Measurements from ENCODE around the gene SENP1.
A peak's percentile ranks its signal among the peaks of the same experiment; 100 is the strongest.

SENP1 gene

DNA sequence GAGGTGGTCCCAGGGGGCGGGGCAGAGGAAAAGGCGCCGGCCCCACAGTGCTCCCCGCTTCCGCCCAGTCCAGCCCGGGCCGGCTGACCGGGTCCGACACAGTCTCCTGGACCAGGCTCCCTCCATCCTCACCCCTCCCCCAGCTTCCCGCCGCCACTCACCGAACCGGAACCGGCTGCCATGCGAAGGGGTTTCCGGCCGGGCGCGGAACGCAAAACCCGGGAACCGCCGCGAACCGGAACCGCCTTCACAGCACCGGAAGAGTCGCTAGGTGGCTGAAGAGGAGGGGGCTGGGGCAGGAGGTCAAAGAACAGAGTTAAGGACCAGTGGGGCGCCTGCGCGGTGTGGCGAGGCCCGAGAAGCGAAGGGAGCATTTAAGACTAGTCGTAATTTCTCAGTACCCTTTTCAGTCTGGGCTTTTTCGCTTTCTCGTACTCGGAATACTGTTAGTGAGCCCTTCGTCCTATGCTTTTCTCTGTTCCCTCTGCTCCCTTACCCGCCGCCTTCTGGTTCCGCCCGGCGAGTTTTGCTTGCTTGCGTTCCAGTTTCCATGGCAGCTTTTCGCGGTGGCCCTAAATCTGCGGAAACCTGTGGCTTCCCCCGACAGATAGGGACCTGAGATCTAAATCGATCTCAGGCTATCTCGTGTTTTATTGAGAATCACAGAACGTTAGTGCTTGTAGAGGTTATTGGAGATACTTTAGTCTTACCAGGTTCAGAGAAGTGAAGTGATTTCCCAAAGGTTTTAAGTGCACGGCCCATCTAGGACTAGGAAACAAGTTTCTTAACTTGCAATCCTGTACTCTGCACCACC, at the start of gene SENP1:
Gene SENP1, minus strand, starts transcription at position 213 of the 814 bp plus-strand sequence. CDS start 4,607 bp downstream, outside the sequence.
- peaks cover 42% of the 10 kb centered on the region for H3K79me2 ChIP-seq (ENCODE audit: control insufficient read depth, insufficient read depth, low read length, unreplicated experiment)
- peak within 1 kb of the TSS; percentile 91 for H3K4me3 ChIP-seq (ENCODE audit: low read depth, low read length)
- H3K4me1 ChIP-seq (ENCODE audit: control insufficient read depth, insufficient read depth, low read length, unreplicated experiment), result peaks cover 16% of the 10 kb centered on the region
- peak within 1 kb of the TSS; percentile 92 for H2AFZ ChIP-seq (ENCODE audit: low read length, unreplicated experiment)
- no peaks in the 10 kb centered on the region for H3K36me3 ChIP-seq (ENCODE audit: insufficient read depth, low read length)
- no peaks in the 10 kb centered on the region for H3K27me3 ChIP-seq (ENCODE audit: insufficient read depth, low read length)
- peak within 1 kb of the TSS; percentile 96 for H3K27ac ChIP-seq (ENCODE audit: low read depth, low read length)

DNA sequence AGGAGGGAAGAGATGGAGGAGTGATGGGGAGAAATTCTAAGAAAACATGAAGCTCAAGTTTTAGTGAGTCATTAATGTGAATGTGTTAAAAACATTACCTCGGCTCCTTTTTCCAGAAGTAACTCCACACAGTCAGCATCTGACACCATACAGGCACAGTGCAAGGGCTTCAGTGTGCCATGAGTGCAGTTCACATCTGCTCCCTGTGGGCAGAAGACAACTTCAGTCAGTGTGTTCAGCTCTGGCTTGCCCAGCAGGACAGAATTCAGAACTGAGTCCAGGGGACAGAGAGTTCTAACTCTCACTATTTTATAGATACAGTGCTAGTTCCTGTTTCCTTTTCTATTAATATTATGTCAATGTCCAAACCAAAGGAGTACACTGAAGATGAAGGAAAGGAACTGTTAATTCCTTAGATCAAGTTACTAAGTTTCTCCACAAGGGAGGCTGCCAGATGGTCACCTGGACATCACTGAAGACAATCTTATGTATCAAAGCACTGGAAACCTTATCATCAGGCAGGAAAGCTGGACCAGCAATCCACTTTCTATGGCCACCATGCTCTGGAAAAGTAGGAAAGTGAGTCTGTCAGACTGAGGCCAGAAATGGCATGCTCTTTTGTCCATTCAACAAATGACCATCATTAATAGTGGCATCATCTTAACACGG, 45.4 kb upstream of the SENP1 start:
- Histone ChIP-seq H3K27ac (ENCODE audit: low read depth, low read length) (no peak overlapping the region), H3K4me3 (ENCODE audit: low read depth, low read length) (no peak overlapping the region), H3K27me3 (ENCODE audit: insufficient read depth, low read length) (no peaks in the 10 kb centered on the region), H3K4me1 (ENCODE audit: control insufficient read depth, insufficient read depth, low read length, unreplicated experiment) (no peaks in the 10 kb centered on the region), H2AFZ (ENCODE audit: low read length, unreplicated experiment) (no peak overlapping the region), H3K36me3 (ENCODE audit: insufficient read depth, low read length) (peaks cover 19% of the 10 kb centered on the region), H3K79me2 (ENCODE audit: control insufficient read depth, insufficient read depth, low read length, unreplicated experiment) (peaks cover 8% of the 10 kb centered on the region)

DNA sequence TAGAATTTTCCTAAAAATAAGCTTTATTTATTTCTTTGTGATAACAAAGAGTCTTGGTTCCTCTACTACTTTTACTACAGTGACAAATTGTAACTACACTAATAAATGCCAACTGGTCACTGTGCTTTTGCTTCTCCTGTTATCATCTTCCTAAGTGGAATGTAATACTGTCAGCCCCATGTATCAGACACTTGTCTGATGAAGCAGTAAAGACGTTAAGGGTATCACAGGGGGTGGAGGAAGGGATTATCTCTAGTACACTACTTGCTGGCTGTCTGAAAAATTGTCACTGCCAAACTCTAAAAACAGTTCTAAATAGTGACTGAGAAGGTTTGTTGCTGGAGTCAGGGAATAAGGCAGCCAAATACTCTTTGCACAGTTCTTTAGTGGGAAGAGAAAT, 40.1 kb upstream of the SENP1 start:
- Histone ChIP-seq H3K4me1 (ENCODE audit: control insufficient read depth, insufficient read depth, low read length, unreplicated experiment) (no peaks in the 10 kb centered on the region), H2AFZ (ENCODE audit: low read length, unreplicated experiment) (no peak overlapping the region), H3K79me2 (ENCODE audit: control insufficient read depth, insufficient read depth, low read length, unreplicated experiment) (no peaks in the 10 kb centered on the region), H3K27ac (ENCODE audit: low read depth, low read length) (no peak overlapping the region), H3K36me3 (ENCODE audit: insufficient read depth, low read length) (peaks cover 22% of the 10 kb centered on the region), H3K27me3 (ENCODE audit: insufficient read depth, low read length) (no peaks in the 10 kb centered on the region), H3K4me3 (ENCODE audit: low read depth, low read length) (no peak overlapping the region)

DNA sequence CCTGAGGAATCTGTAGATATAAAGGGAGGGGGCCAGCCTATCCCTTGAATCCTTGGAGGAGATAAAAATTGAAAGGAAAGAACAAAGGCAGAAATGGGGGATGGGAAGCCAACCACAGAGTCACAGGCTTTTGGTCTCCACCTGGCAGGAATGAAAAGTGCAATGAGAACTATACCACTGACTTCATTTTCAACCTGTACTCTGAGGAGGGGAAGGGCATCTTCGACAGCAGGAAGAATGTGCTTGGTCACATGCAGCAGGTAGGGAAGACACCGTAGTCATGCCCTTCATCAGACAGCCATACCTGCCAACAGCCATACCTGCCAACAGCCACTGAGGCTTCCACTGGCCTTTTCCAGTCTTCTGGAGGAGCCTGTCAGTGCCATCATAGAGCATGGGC, 38.0 kb upstream of the SENP1 start:
- Histone ChIP-seq H3K4me3 (ENCODE audit: low read depth, low read length) (no peak overlapping the region), H3K79me2 (ENCODE audit: control insufficient read depth, insufficient read depth, low read length, unreplicated experiment) (no peaks in the 10 kb centered on the region), H2AFZ (ENCODE audit: low read length, unreplicated experiment) (no peak overlapping the region), H3K27me3 (ENCODE audit: insufficient read depth, low read length) (no peaks in the 10 kb centered on the region), H3K4me1 (ENCODE audit: control insufficient read depth, insufficient read depth, low read length, unreplicated experiment) (no peaks in the 10 kb centered on the region), H3K36me3 (ENCODE audit: insufficient read depth, low read length) (peaks cover 8% of the 10 kb centered on the region), H3K27ac (ENCODE audit: low read depth, low read length) (no peak overlapping the region)

DNA sequence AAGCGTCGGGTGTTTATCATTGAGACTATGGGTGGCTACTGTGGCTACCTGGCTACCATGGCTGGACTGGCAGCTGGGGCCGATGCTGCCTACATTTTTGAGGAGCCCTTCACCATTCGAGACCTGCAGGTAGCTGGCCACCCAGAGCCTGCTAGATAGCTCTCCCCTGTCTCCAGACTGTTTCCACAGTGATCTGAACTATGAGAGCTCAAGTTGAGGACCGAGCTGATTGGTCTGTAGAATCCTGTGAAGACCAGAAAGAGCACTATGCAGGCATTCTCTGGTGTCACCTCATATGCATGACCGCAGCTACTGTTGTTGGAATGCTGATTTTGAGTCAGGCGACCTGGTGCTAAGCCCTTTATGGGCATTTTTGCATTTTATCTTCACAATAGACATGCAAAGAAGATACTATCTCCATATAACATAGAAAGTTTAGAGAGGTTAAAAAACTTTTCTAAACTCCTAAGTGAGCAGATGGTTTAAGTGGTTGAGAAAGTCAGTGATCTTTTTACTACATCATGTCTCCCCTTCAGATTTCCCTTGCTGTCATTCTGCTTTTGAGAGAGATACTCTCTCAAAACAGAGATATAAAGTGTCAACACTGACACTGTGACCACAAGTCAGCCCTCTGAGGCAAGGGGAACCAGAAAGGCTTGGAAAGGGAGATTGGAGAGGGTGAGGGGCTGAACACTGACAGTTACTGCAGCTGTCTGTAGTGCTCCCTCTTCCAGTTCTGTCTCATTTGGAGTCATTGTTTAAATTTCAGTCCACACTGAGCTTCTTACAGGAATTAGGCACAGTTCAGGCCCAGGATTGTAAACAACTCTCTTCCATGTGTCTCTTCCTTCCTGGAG, 37.2 kb upstream of the SENP1 start:
- H3K27me3 ChIP-seq (ENCODE audit: insufficient read depth, low read length), result no peaks in the 10 kb centered on the region
- H3K79me2 ChIP-seq (ENCODE audit: control insufficient read depth, insufficient read depth, low read length, unreplicated experiment), result no peaks in the 10 kb centered on the region
- no peak overlapping the region for H3K4me3 ChIP-seq (ENCODE audit: low read depth, low read length)
- H3K27ac ChIP-seq (ENCODE audit: low read depth, low read length), result no peak overlapping the region
- H3K36me3 ChIP-seq (ENCODE audit: insufficient read depth, low read length), result peaks cover 6% of the 10 kb centered on the region; the same call in 1 of the 2 replicates
- H3K4me1 ChIP-seq (ENCODE audit: control insufficient read depth, insufficient read depth, low read length, unreplicated experiment), result no peaks in the 10 kb centered on the region
- no peak overlapping the region for H2AFZ ChIP-seq (ENCODE audit: low read length, unreplicated experiment)

DNA sequence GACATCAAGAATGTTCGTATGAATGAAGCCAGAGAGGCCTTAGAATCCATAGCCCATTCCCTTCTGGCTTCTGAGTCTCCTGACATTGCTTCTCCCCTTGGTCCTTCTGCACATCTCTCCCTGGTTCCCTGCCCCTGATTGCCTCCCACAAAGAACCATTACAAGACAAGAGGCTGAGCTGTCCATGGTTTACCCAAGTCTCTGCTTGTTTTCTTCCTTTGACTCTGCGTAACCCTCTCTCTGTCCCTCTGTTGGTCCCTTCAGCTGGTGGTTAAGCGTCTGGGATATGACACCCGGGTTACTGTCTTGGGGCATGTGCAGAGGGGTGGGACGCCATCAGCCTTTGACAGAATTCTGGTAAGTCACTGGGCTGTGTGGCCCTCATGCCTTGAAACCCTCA, 29.1 kb upstream of the SENP1 start:
- Histone ChIP-seq H3K27me3 (ENCODE audit: insufficient read depth, low read length) (no peaks in the 10 kb centered on the region), H2AFZ (ENCODE audit: low read length, unreplicated experiment) (no peak overlapping the region), H3K4me3 (ENCODE audit: low read depth, low read length) (no peak overlapping the region), H3K36me3 (ENCODE audit: insufficient read depth, low read length) (peaks cover 19% of the 10 kb centered on the region), H3K4me1 (ENCODE audit: control insufficient read depth, insufficient read depth, low read length, unreplicated experiment) (no peaks in the 10 kb centered on the region), H3K79me2 (ENCODE audit: control insufficient read depth, insufficient read depth, low read length, unreplicated experiment) (no peaks in the 10 kb centered on the region), H3K27ac (ENCODE audit: low read depth, low read length) (no peak overlapping the region)

DNA sequence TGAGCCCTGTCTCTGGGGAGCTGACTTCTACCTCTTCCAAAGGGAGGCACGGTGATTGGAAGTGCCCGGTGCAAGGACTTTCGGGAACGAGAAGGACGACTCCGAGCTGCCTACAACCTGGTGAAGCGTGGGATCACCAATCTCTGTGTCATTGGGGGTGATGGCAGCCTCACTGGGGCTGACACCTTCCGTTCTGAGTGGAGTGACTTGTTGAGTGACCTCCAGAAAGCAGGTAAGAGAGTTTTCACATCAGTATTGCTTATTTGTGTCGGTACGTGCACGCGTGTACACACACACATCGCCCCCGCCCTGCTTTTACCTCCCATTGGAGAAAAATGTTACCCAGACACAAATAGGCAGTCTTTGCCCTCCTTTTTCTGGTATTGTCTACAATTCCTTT, 26.9 kb upstream of the SENP1 start:
- Histone ChIP-seq H3K27me3 (ENCODE audit: insufficient read depth, low read length) (no peaks in the 10 kb centered on the region), H3K36me3 (ENCODE audit: insufficient read depth, low read length) (peaks cover 31% of the 10 kb centered on the region), H3K27ac (ENCODE audit: low read depth, low read length) (no peak overlapping the region), H3K4me1 (ENCODE audit: control insufficient read depth, insufficient read depth, low read length, unreplicated experiment) (no peaks in the 10 kb centered on the region), H2AFZ (ENCODE audit: low read length, unreplicated experiment) (no peak overlapping the region), H3K4me3 (ENCODE audit: low read depth, low read length) (no peak overlapping the region), H3K79me2 (ENCODE audit: control insufficient read depth, insufficient read depth, low read length, unreplicated experiment) (peaks cover 4% of the 10 kb centered on the region)

DNA sequence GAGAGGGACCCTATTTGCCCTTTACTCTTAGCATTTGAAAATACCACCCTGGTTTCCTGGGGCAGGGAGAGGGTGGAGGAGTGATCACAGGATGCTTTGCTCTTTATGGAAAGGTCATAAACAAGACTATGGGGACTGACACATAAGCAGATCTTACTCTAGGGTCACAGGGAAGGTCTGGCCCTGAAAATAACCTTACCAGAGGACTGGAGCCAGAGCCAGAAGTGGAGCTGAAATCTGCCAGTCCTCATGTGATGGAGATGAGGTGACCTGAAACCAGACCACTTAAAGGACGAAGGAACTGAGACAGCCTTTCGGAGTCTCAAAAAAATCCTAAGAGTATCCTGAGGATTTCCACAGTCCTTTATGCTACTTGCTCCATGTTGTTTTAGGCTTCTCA, 25.6 kb upstream of the SENP1 start:
- peaks cover 41% of the 10 kb centered on the region for H3K36me3 ChIP-seq (ENCODE audit: insufficient read depth, low read length)
- no peak overlapping the region for H3K27ac ChIP-seq (ENCODE audit: low read depth, low read length)
- no peaks in the 10 kb centered on the region for H3K27me3 ChIP-seq (ENCODE audit: insufficient read depth, low read length)
- no peak overlapping the region for H3K4me3 ChIP-seq (ENCODE audit: low read depth, low read length)
- no peaks in the 10 kb centered on the region for H3K4me1 ChIP-seq (ENCODE audit: control insufficient read depth, insufficient read depth, low read length, unreplicated experiment)
- no peak overlapping the region for H2AFZ ChIP-seq (ENCODE audit: low read length, unreplicated experiment)
- peaks cover 4% of the 10 kb centered on the region for H3K79me2 ChIP-seq (ENCODE audit: control insufficient read depth, insufficient read depth, low read length, unreplicated experiment)

DNA sequence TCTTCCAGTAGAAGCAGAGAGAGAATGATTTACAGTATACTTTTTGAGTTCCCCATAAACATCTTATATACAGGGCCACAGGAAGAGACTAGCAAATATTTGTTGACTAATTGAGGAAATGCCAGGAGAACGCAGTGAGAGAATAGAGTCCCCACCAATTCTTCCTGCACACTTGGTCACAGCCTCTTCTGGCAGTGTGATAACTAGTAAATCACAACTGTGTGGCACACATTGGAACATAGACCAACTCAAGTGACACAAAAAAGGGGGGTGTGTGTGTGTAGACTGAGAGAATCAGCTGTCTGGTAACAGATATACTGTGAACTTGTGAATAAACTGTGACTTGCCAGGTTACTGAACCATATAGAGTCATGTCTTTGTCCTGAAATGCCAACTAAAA, 23.5 kb upstream of the SENP1 start:
- H3K27ac ChIP-seq (ENCODE audit: low read depth, low read length), result no peak overlapping the region
- no peak overlapping the region for H3K4me3 ChIP-seq (ENCODE audit: low read depth, low read length)
- H3K4me1 ChIP-seq (ENCODE audit: control insufficient read depth, insufficient read depth, low read length, unreplicated experiment), result no peaks in the 10 kb centered on the region
- peaks cover 4% of the 10 kb centered on the region for H3K79me2 ChIP-seq (ENCODE audit: control insufficient read depth, insufficient read depth, low read length, unreplicated experiment)
- H3K36me3 ChIP-seq (ENCODE audit: insufficient read depth, low read length), result peaks cover 51% of the 10 kb centered on the region
- H2AFZ ChIP-seq (ENCODE audit: low read length, unreplicated experiment), result no peak overlapping the region
- no peaks in the 10 kb centered on the region for H3K27me3 ChIP-seq (ENCODE audit: insufficient read depth, low read length)

DNA sequence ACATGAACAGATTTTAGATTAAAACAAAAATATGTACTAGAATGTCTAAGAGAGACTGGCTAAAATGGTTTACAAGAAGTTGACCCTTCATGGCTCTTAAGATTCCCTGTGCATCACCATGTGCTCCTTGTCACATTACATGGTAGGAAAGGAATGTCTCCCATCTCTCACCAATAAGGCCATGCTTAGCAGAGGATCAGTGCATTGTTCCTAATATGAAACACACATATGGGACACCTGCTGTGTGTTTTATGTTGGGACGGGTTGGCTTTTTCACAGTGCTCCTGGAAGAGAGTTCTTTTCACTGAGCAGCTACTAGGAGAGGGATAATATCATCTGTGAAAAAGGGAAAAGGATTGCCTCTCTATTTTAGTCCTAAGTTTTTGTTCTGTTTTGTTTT, 22.9 kb upstream of the SENP1 start:
- no peaks in the 10 kb centered on the region for H3K4me1 ChIP-seq (ENCODE audit: control insufficient read depth, insufficient read depth, low read length, unreplicated experiment)
- no peaks in the 10 kb centered on the region for H3K27me3 ChIP-seq (ENCODE audit: insufficient read depth, low read length)
- no peak overlapping the region for H3K27ac ChIP-seq (ENCODE audit: low read depth, low read length)
- H3K4me3 ChIP-seq (ENCODE audit: low read depth, low read length), result no peak overlapping the region
- no peak overlapping the region for H2AFZ ChIP-seq (ENCODE audit: low read length, unreplicated experiment)
- H3K36me3 ChIP-seq (ENCODE audit: insufficient read depth, low read length), result peaks cover 55% of the 10 kb centered on the region
- peaks cover 4% of the 10 kb centered on the region for H3K79me2 ChIP-seq (ENCODE audit: control insufficient read depth, insufficient read depth, low read length, unreplicated experiment)
